Right renal pelvis (tissue), 4 donors: Measurements from ENCODE around the gene GNAS-AS1. TPM values are rescaled to one million over a fixed set of nuclear protein-coding genes. Genes with fewer than 3 reads are reported as not detected.

Experiments used
- DNase-seq, 4 donors: peaks; one replicate each; pipeline ENCODE4 v3.0.0-alpha.2; 2013; ENCODE audit warnings: low read depth in 4 of 4, low spot score in 3 of 4, missing footprints in 1 of 4
- polyA plus RNA-seq, 4 donors: library from polyadenylated mRNA; unstranded; fragments of 120-200 nt; gene quantifications; one replicate each; pipeline ENCODE4 v1.2.1, GENCODE V29; 2013; ENCODE audit not compliant: insufficient read length in 4 of 4

GNAS-AS1 gene
- polyA plus RNA-seq, 4 donors, result 0.63 to 1.3 (median 1.00) TPM

- DNase-seq, result no peak
Measured at GRCh38 chr20:58787211-58788005, 63.3 kb downstream of the GNAS-AS1 start.

DNA sequence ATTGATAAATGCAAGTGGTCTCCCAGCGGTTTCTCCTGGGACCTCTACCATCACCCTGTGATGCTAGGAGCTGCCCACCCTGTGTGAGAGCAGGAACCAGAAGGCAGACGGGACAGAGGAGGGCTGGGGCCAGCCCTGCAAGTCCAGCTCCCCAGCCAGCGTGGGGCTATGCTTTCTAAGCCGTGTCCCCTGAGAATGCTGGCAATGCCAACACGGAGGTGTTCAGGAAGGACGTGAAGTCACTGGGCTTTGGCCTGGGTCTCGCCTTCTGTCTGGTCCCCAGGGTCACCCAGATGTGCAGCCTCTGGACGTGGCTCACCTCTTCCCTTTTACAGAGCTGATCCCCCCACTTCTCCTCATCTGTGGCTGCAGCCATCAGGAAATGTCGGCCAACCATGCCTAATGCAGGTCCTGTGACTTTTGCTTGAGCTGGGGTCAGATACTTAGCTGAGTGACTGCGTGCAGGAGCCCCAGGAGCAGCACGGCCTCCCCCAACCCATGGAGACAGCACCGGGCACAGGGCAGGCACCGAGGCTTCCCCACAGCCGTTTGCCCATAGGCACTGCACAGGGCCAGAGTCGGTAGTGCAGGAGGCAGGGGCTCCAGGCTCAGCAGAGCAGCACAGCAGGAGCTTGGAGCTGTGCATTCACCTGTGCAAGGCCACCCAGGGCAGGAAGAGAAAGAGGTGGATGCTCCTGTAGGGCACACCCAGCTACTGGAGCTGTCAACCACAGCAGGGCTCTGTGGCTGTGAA lies 66.2 kb downstream of the GNAS-AS1 start:
- DNase-seq, result no peak

GRCh38 chr20:58783511-58784011 lies 67.1 kb downstream of the GNAS-AS1 start:
- DNase-seq, result no peak

GRCh38 chr20:58781138-58781537 lies 69.6 kb downstream of the GNAS-AS1 start:
- DNase-seq, result no peak

DNA sequence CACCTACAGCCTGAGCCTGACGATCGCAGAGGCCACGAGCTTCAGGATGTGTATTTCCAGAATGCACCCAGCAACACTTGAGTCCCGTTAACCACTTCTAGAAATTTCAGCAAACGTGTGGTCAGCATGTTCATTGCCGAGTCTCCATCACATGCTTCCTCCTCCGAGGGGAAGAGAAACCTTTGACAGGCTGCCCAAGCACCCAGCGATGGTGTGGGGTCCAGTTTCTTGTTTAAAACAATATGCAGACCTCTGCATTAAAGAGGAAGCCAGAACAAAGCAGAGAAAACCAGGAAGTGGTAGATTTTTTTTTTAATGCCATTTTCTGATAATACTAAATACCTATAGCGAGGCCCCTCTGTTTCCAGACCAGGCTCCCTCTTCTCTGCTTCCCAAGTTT lies 71.9 kb downstream of the GNAS-AS1 start:
- no peak for DNase-seq

GRCh38 chr20:58777657-58778056 lies 73.0 kb downstream of the GNAS-AS1 start:
- DNase-seq, result no peak

GRCh38 chr20:58776109-58776508 lies 74.6 kb downstream of the GNAS-AS1 start:
- DNase-seq, result no peak

DNA sequence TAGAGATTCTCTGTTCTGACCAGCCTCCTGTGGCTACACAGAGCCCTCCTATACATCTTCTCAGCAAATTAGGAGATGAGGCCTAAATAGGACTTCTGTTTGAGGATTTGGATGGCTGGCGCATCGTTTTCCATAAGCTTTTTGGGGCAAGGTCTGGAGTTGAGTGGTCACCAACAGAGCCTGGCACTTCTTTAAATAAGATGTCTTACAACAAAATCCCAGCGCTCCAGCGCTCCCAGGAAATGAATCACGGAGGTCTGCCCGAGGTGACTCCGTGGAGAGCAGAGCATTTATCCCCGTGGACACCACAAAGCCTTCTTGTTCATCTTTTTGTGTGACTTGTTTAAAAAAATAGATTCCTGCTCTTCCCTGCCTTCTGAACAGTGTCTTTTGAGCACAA lies 75.3 kb downstream of the GNAS-AS1 start:
- DNase-seq, result no peak

DNA sequence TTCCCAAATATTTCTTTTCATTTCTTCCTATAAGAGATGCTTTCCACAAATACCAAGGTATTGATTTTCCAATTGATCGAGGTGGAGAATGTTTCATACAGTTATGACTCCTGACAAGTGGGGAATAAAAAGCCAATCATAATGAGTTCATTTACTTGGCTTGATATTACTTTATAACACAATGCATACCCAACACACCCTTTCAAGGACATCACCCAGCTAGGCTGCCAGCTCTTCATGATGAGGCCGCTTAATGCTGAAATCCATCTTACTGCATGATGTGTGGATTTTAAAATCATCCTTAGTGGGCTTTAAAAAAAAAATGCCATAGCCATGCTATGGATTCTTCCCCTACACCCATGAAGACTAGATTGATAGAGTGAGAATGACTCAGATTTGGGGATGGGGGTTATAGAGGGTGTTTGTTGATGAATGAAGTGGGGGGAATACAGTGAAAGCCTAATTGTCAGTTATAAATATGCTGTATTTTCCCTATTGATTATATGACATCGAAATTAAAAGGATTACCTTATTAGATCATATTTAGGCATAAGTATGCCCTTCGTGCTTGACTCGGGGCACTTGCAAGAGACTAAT lies 75.9 kb downstream of the GNAS-AS1 start:
- no peak for DNase-seq

GRCh38 chr20:58774214-58774613 lies 76.5 kb downstream of the GNAS-AS1 start:
- no peak for DNase-seq

- DNase-seq, result no peak
Measured at GRCh38 chr20:58772786-58773185, 77.9 kb downstream of the GNAS-AS1 start.

Other genes starting within 250 kb of the GNAS-AS1 start
- gene STX16, start 199.6 kb downstream of the GNAS-AS1 start, polyA plus RNA-seq, result 10 to 100 TPM; 49.7 to 66.0 (median 54.6) TPM
- 10 to 100 TPM; 37.8 to 47.8 (median 41.9) TPM for gene NPEPL1, start 158.1 kb downstream of the GNAS-AS1 start, polyA plus RNA-seq
- gene GNAS, start 1.8 kb upstream of the GNAS-AS1 start, polyA plus RNA-seq, result 1,000 to 10,000 TPM; 1,952 to 2,271 (median 2,027) TPM
- 100 to 1,000 TPM; 118 to 138 (median 125) TPM for gene NELFCD, start 130.4 kb upstream of the GNAS-AS1 start, polyA plus RNA-seq
- gene CTSZ, start 156.4 kb upstream of the GNAS-AS1 start, polyA plus RNA-seq, result 10 to 100 TPM; 77.1 to 88.5 (median 78.7) TPM
- gene TUBB1, start 168.5 kb upstream of the GNAS-AS1 start, polyA plus RNA-seq, result 1 to 10 TPM; 1.8 to 5.4 (median 2.5) TPM
- gene ATP5F1E, start 181.4 kb upstream of the GNAS-AS1 start, polyA plus RNA-seq, result 100 to 1,000 TPM; 180 to 207 (median 201) TPM
- 10 to 100 TPM; 66.6 to 86.1 (median 73.9) TPM for gene PRELID3B, start 191.9 kb upstream of the GNAS-AS1 start, polyA plus RNA-seq